Nephron (organoid): ENCODE results near the gene SLC9A9.

ENCODE experiments used
- H3K27ac Mint-ChIP-seq, 3 experiments: 2 replicates each; pipeline ENCODE4 v1.8.0; 2020; ENCODE audit warnings: mixed read lengths in 3 of 3, mild to moderate bottlenecking in 2 of 3, moderate library complexity in 1 of 3
- H3K27me3 Mint-ChIP-seq: 2 replicates; pipeline ENCODE4 v1.8.0; 2021; ENCODE audit warnings: low read depth, mild to moderate bottlenecking, moderate library complexity, mixed read lengths
- H3K36me3 Mint-ChIP-seq: 2 replicates; pipeline ENCODE4 v1.8.0; 2020; ENCODE audit warnings: low read depth, mixed read lengths
- H3K4me1 Mint-ChIP-seq: 2 replicates; pipeline ENCODE4 v1.8.0; 2020; ENCODE audit warnings: mixed read lengths
- H3K4me3 Mint-ChIP-seq, 3 experiments: 2 replicates each; pipeline ENCODE4 v1.8.0; 2020; ENCODE audit warnings: mild to moderate bottlenecking in 3 of 3, mixed read lengths in 3 of 3, moderate library complexity in 2 of 3
- H3K9me3 Mint-ChIP-seq: 2 replicates; pipeline ENCODE4 v1.8.0; 2020; ENCODE audit warnings: mixed read lengths
- CTCF ChIP-seq, 3 experiments: fragments of 200-600 bp; sonication (generic); IDR thresholded peaks; one replicate each; pipeline ENCODE4 v1.5.0; 2021; ENCODE audit warnings: antibody characterized with exemption in 3 of 3; ENCODE audit not compliant: unreplicated experiment in 3 of 3

The SLC9A9 gene

GRCh38 chr3:143627336-143627735 lies 220.9 kb downstream of the SLC9A9 start:
- Mint-ChIP-seq H3K9me3 (peaks cover 16% of the 10 kb centered on the region), H3K36me3 (no peaks in the 10 kb centered on the region), H3K27me3 (no peaks in the 10 kb centered on the region), H3K4me3 (no peak overlapping the region), H3K27ac (no peak overlapping the region), H3K4me1 (no peaks in the 10 kb centered on the region)
- TF ChIP-seq CTCF (IDR thresholded peaks at IDR 0.05; ENCODE audit: unreplicated experiment in 3 of 3): no peak

- H3K36me3 Mint-ChIP-seq: peaks cover 5% of the 10 kb centered on the region
- peaks cover 37% of the 10 kb centered on the region for H3K9me3 Mint-ChIP-seq
- H3K4me3 Mint-ChIP-seq: no peak overlapping the region
- no peak for TF ChIP-seq CTCF (IDR thresholded peaks at IDR 0.05; ENCODE audit: unreplicated experiment in 3 of 3)
- H3K4me1 Mint-ChIP-seq: no peaks in the 10 kb centered on the region
- H3K27ac Mint-ChIP-seq: no peak overlapping the region
- H3K27me3 Mint-ChIP-seq: peaks cover 3% of the 10 kb centered on the region
Observed at GRCh38 chr3:143619231-143619630, 229.0 kb downstream of the SLC9A9 start.

- no peak overlapping the region for H3K27ac Mint-ChIP-seq
- H3K36me3 Mint-ChIP-seq: peaks cover 5% of the 10 kb centered on the region
- TF ChIP-seq CTCF (IDR thresholded peaks at IDR 0.05; ENCODE audit: unreplicated experiment in 3 of 3): no peak
- H3K27me3 Mint-ChIP-seq: peaks cover 3% of the 10 kb centered on the region
- H3K9me3 Mint-ChIP-seq: peaks cover 25% of the 10 kb centered on the region
- H3K4me3 Mint-ChIP-seq: no peak overlapping the region
- no peaks in the 10 kb centered on the region for H3K4me1 Mint-ChIP-seq
Observed at GRCh38 chr3:143617050-143617449, 231.2 kb downstream of the SLC9A9 start.

GRCh38 chr3:143613226-143613625 lies 235.0 kb downstream of the SLC9A9 start:
- Mint-ChIP-seq H3K27me3 (no peaks in the 10 kb centered on the region), H3K4me1 (no peaks in the 10 kb centered on the region), H3K4me3 (no peak overlapping the region), H3K9me3 (peaks cover 6% of the 10 kb centered on the region), H3K36me3 (no peaks in the 10 kb centered on the region), H3K27ac (no peak overlapping the region)
- TF ChIP-seq CTCF (IDR thresholded peaks at IDR 0.05; ENCODE audit: unreplicated experiment in 3 of 3): no peak

GRCh38 chr3:143612541-143612940 lies 235.7 kb downstream of the SLC9A9 start:
- H3K9me3 Mint-ChIP-seq: no peaks in the 10 kb centered on the region
- no peak for TF ChIP-seq CTCF (IDR thresholded peaks at IDR 0.05; ENCODE audit: unreplicated experiment in 3 of 3)
- no peak overlapping the region for H3K27ac Mint-ChIP-seq
- no peaks in the 10 kb centered on the region for H3K27me3 Mint-ChIP-seq
- H3K4me1 Mint-ChIP-seq: no peaks in the 10 kb centered on the region
- no peak overlapping the region for H3K4me3 Mint-ChIP-seq
- H3K36me3 Mint-ChIP-seq: no peaks in the 10 kb centered on the region

- Mint-ChIP-seq H3K4me3 (no peak overlapping the region), H3K4me1 (peaks cover 12% of the 10 kb centered on the region), H3K27me3 (no peaks in the 10 kb centered on the region), H3K27ac (no peak overlapping the region), H3K9me3 (no peaks in the 10 kb centered on the region), H3K36me3 (no peaks in the 10 kb centered on the region)
- TF ChIP-seq CTCF (IDR thresholded peaks at IDR 0.05; ENCODE audit: unreplicated experiment in 3 of 3): no peak
Observed at GRCh38 chr3:143608966-143609365, 239.3 kb downstream of the SLC9A9 start.
